Activated T-helper 9 cell treated with anti-CD3 and anti-CD28 coated beads, Interleukin-2, amount 50 U/mL, for 16 hours (primary cell): ENCODE results near the gene RAB34.

Source experiments
- DNase-seq: peaks from one replicate; pipeline ENCODE4 v3.0.0-alpha.2; 2020; ENCODE audit warnings: low read depth

RAB34 gene, protein sequence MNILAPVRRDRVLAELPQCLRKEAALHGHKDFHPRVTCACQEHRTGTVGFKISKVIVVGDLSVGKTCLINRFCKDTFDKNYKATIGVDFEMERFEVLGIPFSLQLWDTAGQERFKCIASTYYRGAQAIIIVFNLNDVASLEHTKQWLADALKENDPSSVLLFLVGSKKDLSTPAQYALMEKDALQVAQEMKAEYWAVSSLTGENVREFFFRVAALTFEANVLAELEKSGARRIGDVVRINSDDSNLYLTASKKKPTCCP

GRCh38 chr17:28717578-28718332 lies at the start of gene RAB34:
RAB34 (minus strand) TSS chr17:28717868; CDS start chr17:28717266, 602 bp downstream.
- DNase-seq, result no peak

- no peak for DNase-seq
Measured at GRCh38 chr17:28765038-28765437, 47.4 kb upstream of the RAB34 start.

GRCh38 chr17:28763804-28764266 lies 46.2 kb upstream of the RAB34 start:
- peak; percentile 59 for DNase-seq

DNA sequence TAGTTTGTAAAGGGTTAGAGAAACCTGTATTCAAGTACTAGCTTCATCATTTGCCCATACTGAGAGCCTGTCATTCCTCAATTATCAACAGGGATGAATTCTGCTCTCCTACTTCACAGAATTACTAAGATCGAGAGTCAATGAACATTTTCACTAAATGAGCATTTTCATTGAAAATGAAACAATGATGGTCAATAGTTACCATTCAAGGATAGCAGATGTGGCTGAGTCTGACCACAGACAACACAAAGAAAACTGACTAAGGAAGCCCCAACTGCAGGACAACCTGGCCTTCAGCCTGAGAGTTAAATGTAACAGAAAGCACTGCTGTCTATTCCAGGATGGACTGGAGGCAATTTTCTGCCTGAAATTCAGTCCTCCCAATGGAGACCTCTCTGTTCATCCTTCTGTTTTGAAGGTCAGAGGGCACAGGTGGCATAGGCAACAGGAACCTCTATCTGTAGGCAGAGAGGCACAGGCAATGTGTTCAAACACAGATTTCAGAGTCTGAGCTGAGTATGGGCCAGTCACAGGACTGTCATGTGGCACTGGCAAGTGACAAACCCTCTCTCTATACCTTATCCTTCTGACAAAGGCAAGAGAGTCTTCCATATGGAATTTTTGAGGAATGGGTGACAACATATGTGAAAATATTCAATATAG lies 45.6 kb upstream of the RAB34 start:
- no peak for DNase-seq

DNA sequence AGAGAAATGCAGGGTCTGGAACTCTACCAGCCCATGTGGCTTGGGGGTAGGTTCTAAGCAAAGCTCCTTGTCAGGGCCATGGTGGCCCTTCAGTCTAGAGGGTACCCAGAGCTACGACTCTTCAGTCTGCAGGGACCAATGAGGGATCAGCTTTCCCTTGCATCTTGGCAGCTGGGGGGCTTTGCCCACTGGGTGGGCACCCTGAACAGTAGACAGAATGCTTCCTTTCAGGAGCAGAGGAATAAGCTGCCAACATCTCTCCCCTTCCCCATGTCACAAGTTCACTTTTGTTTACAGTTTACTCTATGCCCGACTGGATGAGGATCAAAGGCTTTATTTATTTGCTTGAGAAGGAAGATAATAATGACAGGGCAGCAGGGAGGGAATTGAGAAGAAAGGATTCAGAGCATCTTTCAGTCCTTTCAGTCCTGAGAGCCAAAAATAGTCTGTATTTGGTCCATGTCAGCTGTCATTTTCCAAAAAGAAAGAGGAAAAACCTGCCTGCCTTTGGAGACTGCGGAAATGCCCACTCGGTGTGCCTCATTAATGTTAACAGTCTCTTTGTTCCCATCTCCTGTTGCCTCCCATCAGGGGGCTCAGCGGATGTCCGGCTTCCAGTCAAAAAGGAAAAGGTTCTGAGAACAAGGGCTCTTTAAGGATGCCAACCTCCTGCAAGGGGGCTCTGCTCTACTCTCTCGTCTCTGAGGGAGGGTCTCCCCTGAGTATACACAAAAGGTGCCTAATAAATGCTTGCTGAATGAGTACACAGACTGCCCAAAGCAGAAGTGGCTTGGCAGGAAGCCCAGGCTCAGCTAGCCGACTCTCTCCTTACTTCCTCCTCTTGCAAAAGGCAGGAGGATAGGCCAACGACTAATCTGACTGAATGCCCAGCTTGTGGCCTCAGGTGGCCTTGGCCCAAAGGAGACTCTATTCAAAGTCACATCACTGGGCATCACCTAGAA lies 43.2 kb upstream of the RAB34 start:
- DNase-seq, result no peak

- no peak for DNase-seq
Measured at GRCh38 chr17:28759256-28759865, 41.7 kb upstream of the RAB34 start.

- no peak for DNase-seq
Measured at GRCh38 chr17:28758411-28759121, 40.9 kb upstream of the RAB34 start.

DNA sequence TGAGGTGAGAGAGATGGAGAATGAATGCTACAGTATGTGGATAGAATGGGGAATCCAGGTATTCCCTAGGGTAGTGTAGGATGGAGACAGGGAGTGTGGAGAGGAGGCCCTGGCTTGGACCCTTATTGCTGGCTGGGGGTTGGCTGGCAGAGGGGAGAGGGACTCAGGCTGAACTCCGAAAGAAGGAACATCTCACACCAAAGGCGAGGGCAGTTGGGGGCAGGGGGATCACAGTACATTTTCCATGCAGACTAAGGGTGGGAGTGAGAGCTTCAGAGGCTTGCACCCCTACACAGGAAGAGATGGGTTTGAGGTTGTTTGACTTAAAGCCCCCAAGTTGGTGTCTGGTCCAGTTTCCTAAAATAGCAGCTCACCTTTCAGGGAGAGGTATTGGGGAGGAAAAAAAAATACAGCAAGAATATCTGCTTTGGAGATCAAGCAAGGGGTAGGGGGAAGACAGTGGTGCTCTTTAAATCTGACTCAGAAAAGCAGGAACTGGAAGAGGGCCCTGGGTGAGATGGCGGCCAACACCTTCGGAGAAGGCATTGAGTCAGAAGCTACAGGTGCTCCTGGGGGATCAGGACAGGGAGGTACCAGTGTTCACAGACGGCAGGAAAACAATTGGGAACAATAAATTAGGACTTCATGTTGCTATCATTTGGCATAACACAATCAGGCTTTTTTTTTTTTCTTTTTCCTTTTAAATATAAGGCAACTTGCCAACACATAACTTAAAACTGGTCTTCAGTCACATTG lies 38.6 kb upstream of the RAB34 start:
- no peak for DNase-seq

GRCh38 chr17:28755486-28755885 lies 37.8 kb upstream of the RAB34 start:
- DNase-seq, result no peak

DNA sequence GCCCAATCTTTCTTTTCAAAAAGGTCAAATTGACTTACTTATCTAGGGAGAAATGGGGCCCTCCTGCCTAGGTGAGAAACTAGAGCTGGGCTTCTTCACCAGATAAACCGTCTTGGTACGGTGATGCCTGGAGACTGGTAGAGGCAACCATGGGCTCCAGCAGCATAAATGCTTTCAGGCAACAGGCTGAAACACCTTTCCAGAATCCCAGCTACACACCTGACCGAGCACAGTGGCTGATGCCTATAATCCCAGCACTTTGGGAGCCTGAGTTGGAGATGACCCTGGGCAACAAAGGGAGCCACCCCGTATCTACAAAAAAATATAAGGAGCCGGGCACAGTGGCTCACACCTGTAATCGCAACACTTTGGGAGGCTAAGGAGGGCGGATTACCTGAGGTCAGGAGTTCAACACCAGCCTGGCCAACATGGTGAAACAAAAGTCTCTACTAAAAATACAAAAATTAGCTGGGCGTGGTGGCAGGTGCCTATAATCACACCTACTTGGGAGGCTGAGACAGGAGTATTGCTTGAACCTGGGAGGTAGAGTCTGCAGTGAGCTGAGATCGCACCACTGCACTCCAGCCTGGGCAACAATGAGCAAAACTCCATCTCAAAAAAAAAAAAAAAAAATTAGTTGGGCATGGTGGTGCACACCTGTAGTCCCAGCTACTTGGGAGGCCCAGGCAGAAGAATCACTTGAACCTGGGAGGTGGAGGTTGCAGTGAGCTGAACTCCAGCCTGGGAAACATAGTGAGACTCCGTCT lies 34.1 kb upstream of the RAB34 start:
- DNase-seq, result no peak

GRCh38 chr17:28750178-28751047 lies 32.7 kb upstream of the RAB34 start:
- DNase-seq, result peak; percentile 80

DNA sequence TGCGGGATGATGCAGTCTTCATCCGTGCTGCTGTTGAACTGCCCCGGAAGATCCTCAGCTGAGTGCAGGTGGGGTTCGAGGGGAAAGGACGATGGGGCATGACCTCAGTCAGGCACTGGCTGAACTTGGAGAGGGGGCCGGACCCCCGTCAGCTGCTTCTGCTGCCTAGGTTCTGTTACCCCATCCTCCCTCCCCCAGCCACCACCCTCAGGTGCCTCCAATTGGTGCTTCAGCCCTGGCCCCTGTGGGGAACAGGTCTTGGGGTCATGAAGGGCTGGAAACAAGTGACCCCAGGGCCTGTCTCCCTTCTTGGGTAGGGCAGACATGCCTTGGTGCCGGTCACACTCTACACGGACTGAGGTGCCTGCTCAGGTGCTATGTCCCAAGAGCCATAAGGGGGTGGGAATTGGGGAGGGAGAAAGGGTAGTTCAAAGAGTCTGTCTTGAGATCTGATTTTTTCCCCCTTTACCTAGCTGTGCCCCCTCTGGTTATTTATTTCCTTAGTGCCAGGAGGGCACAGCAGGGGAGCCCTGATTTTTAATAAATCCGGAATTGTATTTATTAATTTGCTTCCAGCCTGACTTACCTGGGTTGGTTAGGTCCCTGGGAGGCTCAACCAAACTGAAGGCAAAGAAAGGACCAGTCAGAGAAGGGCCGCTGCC lies 32.0 kb upstream of the RAB34 start:
- no peak for DNase-seq

DNA sequence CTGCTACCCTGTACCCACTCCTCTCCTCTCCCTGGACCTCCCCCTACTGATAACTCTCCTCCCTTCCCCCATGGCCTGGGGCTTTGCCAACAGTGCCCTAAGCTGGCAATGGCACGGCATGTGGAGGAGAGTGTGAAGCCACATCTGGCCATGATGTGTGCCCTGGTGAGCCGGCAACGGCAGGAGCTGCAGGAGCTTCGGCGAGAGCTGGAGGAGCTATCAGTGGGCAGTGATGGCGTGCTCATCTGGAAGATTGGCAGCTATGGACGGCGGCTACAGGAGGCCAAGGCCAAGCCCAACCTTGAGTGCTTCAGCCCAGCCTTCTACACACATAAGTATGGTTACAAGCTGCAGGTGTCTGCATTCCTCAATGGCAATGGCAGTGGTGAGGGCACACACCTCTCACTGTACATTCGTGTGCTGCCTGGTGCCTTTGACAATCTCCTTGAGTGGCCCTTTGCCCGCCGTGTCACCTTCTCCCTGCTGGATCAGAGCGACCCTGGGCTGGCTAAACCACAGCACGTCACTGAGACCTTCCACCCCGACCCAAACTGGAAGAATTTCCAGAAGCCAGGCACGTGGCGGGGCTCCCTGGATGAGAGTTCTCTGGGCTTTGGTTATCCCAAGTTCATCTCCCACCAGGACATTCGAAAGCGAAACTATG lies 31.3 kb upstream of the RAB34 start:
- no peak for DNase-seq

DNA sequence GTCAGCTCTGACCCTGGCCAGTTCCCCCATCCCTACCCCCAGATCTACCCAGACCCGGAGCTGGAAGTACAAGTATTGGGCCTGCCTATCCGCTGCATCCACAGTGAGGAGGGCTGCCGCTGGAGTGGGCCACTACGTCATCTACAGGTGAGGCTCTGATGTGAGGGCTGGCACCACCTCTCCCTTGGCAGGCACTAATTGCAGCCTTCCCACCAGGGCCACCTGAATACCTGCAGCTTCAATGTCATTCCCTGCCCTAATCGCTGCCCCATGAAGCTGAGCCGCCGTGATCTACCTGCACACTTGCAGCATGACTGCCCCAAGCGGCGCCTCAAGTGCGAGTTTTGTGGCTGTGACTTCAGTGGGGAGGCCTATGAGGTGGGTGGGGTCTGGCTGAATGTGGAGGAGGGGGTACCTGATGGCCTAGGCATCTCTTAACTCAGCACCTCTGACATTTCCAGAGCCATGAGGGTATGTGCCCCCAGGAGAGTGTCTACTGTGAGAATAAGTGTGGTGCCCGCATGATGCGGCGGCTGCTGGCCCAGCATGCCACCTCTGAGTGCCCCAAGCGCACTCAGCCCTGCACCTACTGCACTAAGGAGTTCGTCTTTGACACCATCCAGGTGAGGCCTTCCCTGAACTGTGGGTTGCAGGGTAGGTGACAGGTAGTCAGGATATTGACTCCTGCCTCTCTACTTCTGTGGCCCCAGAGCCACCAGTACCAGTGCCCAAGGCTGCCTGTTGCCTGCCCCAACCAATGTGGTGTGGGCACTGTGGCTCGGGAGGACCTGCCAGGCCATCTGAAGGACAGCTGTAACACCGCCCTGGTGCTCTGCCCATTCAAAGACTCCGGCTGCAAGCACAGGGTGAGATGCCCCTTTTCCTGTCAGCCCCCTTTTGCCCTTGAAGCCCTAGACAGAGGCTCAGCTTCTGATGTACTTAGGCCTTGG lies 30.4 kb upstream of the RAB34 start:
- DNase-seq, result no peak

DNA sequence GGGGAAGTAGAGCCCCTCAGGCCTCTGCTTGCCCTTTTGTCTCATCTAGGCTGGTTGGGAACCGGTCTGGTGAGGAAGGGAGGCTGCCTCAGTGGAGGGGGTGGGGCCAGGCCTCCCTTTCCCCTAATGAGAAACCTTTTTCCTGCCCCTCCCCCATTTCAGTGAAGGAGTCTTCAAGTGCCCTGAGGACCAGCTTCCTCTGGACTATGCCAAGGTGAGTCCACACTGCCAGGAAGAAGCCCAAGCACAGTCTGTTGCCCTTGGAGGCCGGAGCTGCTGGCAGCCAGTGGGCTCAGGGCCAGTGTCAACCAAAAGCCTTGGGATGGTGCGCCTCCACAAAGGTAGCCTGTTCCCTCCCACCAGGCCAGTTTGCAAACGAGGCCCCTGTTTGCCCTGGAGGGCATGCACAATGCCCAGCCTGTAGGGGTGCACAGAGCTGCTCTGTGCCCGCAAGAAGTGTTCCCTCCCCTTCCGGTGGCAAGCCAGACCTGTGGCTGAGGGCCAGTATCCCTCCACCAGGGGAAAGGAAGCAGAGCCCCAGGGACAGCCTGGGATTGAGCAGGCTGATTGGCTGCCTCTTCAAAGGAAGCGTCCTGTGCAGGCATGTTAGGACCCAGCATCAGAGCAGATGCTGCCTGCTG lies 29.5 kb upstream of the RAB34 start:
- DNase-seq, result no peak
